Stomach (tissue), 9 donors: ENCODE measurements around the gene OLFML3. TPM values are rescaled to one million over a fixed set of nuclear protein-coding genes. Genes with fewer than 3 reads are reported as not detected.

Experiments used
- DNase-seq, 2 donors: peaks; one replicate each; pipeline versions ENCODE4 v3.0.0 to v3.0.0-alpha.2; 2013 to 2019
- H3K27ac ChIP-seq, 5 donors: fragments of 200-600 bp in 4 of 5; sonication (generic) in 4 of 5; one replicate each; pipeline ENCODE4 v1.5.1; 2013 to 2019; ENCODE audit warnings: mild to moderate bottlenecking in 1 of 5, moderate library complexity in 1 of 5
- H3K27me3 ChIP-seq, 3 donors: fragments of 200-600 bp; sonication (generic); one replicate each; pipeline ENCODE4 v1.5.1; 2017 to 2019; ENCODE audit warnings: mixed run types in 1 of 3
- H3K36me3 ChIP-seq, 4 donors: fragments of 200-600 bp; sonication (generic); 1 replicate in 3 of 4; 2 replicates in 1 of 4; pipeline ENCODE4 v1.5.1; 2016 to 2019
- H3K4me1 ChIP-seq, 4 donors: fragments of 200-600 bp; sonication (generic); one replicate each; pipeline ENCODE4 v1.5.1; 2016 to 2019
- H3K4me3 ChIP-seq, 4 donors: fragments of 200-600 bp; sonication (generic) in 3 of 4; one replicate each; pipeline ENCODE4 v1.5.1; 2016 to 2019; ENCODE audit warnings: mild to moderate bottlenecking in 1 of 4
- H3K9me3 ChIP-seq, 4 donors: fragments of 200-600 bp; sonication (generic); one replicate each; pipeline ENCODE4 v1.5.1; 2016 to 2019
- CTCF ChIP-seq, 7 experiments: fragments of 450-650 bp in 4 of 7; fragments of 200-600 bp in 3 of 7; sonication (generic) in 3 of 7; IDR thresholded peaks; one replicate each; pipeline ENCODE4 v1.5.1; 2016 to 2019; ENCODE audit warnings: antibody characterized with exemption in 7 of 7, control low read depth in 2 of 7, mild to moderate bottlenecking in 1 of 7
- EP300 ChIP-seq: sonication (generic); formaldehyde crosslinking; IDR thresholded peaks from one replicate; pipeline ENCODE4 v1.6.1; 2017; ENCODE audit warnings: antibody characterized with exemption
- POLR2A ChIP-seq, 4 donors: fragments of 450-650 bp; IDR thresholded peaks; one replicate each; pipeline ENCODE4 v1.6.1; 2016; ENCODE audit warnings: antibody characterized with exemption in 4 of 4, control low read depth in 2 of 4, mild to moderate bottlenecking in 1 of 4, moderate library complexity in 1 of 4
- POLR2AphosphoS5 ChIP-seq, 3 donors: sonication (generic); formaldehyde crosslinking; IDR thresholded peaks; one replicate each; pipeline ENCODE4 v1.6.1; 2016; ENCODE audit warnings: antibody characterized with exemption in 3 of 3
- WGBS, 5 donors: extraction: QIAGEN DNeasy Blood & Tissue Kit in 3 of 5; methylation state at CpG; one replicate each; pipeline versions ENCODE4 v1.1.5 to v1.1.7; 2013 to 2018; 5-methylcytosine and 5-hydroxymethylcytosine counted together
- intact Hi-C: fragments of 100-400 bp; cut with DNase I; formaldehyde crosslinking; loops from one replicate; pipeline ENCODE4 v1.15.1; 2023; ENCODE audit warnings: low total_unique reads
- polyA plus RNA-seq, 3 donors: library from polyadenylated mRNA; stranded (reverse); fragments of 200-250 nt; gene quantifications; one replicate each; pipeline ENCODE4 v1.2.3, GENCODE V29; 2013
- total RNA-seq, 5 donors: library from RNA; depleted of rRNA; stranded (reverse); fragments of >200 nt; gene quantifications; one replicate each; pipeline versions ENCODE4 v1.1.0 to v1.2.3, GENCODE V29; 2014 to 2016
- donor health status: healthy with polysubstance abuse.
- donor health status: Bipolar disorder and iron deficiency.
- donor health status: healthy.

Gene OLFML3
- total and polyA plus RNA-seq, 8 donors = 2.9 to 84.3 (median 25.2) TPM

DNA sequence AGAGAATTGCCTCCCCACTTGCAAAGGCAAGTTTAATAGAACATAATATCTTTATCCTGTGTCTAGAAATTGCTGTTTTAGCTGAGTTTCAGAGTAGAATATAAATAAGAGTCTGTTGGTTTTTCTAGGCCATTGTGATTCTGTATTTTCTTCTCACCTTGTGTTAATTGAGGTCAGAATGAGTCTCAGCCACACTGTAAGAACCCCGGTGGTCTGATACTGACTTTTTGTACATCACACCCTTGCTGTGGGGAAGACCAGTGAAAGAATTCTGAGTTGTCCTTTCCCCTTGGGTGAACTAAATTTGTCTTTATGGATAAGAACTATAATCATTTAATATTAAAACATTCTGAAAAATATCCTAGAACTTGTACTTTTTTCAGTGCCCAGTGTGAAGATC is 43.3 kb upstream of the OLFML3 start:
- TF ChIP-seq POLR2A (IDR thresholded peaks at IDR 0.05) (no peak), EP300 (no peak), CTCF (IDR thresholded peaks at IDR 0.05) (no peak), POLR2AphosphoS5 (IDR thresholded peaks at IDR 0.05) (no peak)
- Histone ChIP-seq H3K9me3 (no peaks in the 10 kb centered on the region), H3K4me3 (no peak overlapping the region), H3K4me1 (peaks cover 27 to 88% (median 52%) of the 10 kb centered on the region in 4 donors), H3K36me3 (peaks cover 4 to 8% (median 8%) of the 10 kb centered on the region in 4 donors), H3K27me3 (no peaks in the 10 kb centered on the region), H3K27ac (no peak overlapping the region)
- DNase-seq = no peak
- 64 to 83% (median 80%) methylated on average over 1 of the region's 1 CpG for WGBS, 5 donors
- intact Hi-C loops = no loop called here

GRCh38 chr1:113937146-113937545 is 42.1 kb upstream of the OLFML3 start:
- Histone ChIP-seq H3K36me3 (peaks cover 15 to 20% (median 20%) of the 10 kb centered on the region in 4 donors), H3K9me3 (no peaks in the 10 kb centered on the region), H3K4me1 (peaks cover 15 to 80% (median 41%) of the 10 kb centered on the region in 4 donors), H3K27ac (no peak overlapping the region), H3K27me3 (no peaks in the 10 kb centered on the region), H3K4me3 (no peak overlapping the region)
- DNase-seq = no peak
- TF ChIP-seq POLR2AphosphoS5 (IDR thresholded peaks at IDR 0.05) = no peak
- TF ChIP-seq EP300 = no peak
- TF ChIP-seq CTCF (IDR thresholded peaks at IDR 0.05) = no peak
- no peak for TF ChIP-seq POLR2A (IDR thresholded peaks at IDR 0.05)
- 55 to 83% (median 76%) methylated on average over 1 of the region's 1 CpG for WGBS, 5 donors
- intact Hi-C loops = no loop called here

- 65 to 79% (median 67%) methylated on average over 5 of the region's 5 CpGs for WGBS, 5 donors
- intact Hi-C loops = no loop called here
- Histone ChIP-seq H3K4me3 (no peak overlapping the region), H3K27ac (no peak overlapping the region), H3K4me1 (peaks cover 9 to 79% (median 36%) of the 10 kb centered on the region in 4 donors), H3K27me3 (no peaks in the 10 kb centered on the region), H3K36me3 (peaks cover 15 to 30% (median 25%) of the 10 kb centered on the region in 4 donors), H3K9me3 (no peaks in the 10 kb centered on the region)
- no peak for TF ChIP-seq POLR2A (IDR thresholded peaks at IDR 0.05)
- no peak for TF ChIP-seq EP300
- no peak for DNase-seq
Measured at GRCh38 chr1:113938192-113938591, 41.1 kb upstream of the OLFML3 start.

GRCh38 chr1:113940365-113941244 is 38.7 kb upstream of the OLFML3 start:
- H3K27ac ChIP-seq = peak overlapping the region in 2 of 5 donors; percentile 29 to 33
- H3K4me1 ChIP-seq = peaks cover 4 to 62% (median 29%) of the 10 kb centered on the region in 4 donors
- peaks cover 15 to 43% (median 36%) of the 10 kb centered on the region in 4 donors for H3K36me3 ChIP-seq
- no peak for TF ChIP-seq POLR2AphosphoS5 (IDR thresholded peaks at IDR 0.05)
- no peak for TF ChIP-seq POLR2A (IDR thresholded peaks at IDR 0.05)
- TF ChIP-seq CTCF (IDR thresholded peaks at IDR 0.05) = no peak
- TF ChIP-seq EP300 = no peak
- intact Hi-C loops = no loop called here
- H3K27me3 ChIP-seq = no peaks in the 10 kb centered on the region
- DNase-seq = no peak
- 74 to 84% (median 77%) methylated on average over 16 of the region's 16 CpGs for WGBS, 5 donors
- no peak overlapping the region for H3K4me3 ChIP-seq
- no peaks in the 10 kb centered on the region for H3K9me3 ChIP-seq

GRCh38 chr1:113941245-113941559 is 38.1 kb upstream of the OLFML3 start:
- no peak overlapping the region for H3K4me3 ChIP-seq
- WGBS, 5 donors = 74 to 86% (median 78%) methylated on average over 7 of the region's 7 CpGs
- peaks cover 15 to 43% (median 36%) of the 10 kb centered on the region in 4 donors for H3K36me3 ChIP-seq
- no peaks in the 10 kb centered on the region for H3K9me3 ChIP-seq
- peaks cover 8 to 66% (median 32%) of the 10 kb centered on the region in 4 donors for H3K4me1 ChIP-seq
- no peaks in the 10 kb centered on the region for H3K27me3 ChIP-seq
- DNase-seq = no peak
- TF ChIP-seq POLR2A (IDR thresholded peaks at IDR 0.05) = no peak
- no peak overlapping the region for H3K27ac ChIP-seq
- intact Hi-C loops = no loop called here
